Aorta (tissue), 5 donors: ENCODE measurements around the gene PLD3. TPM values are rescaled to one million over a fixed set of nuclear protein-coding genes. Genes with fewer than 3 reads are reported as not detected.
A peak's percentile ranks its signal among the peaks of the same experiment; 100 is the strongest.
"Not testable (repeated sequence)": the region's sequence is repeated elsewhere in the genome, so short reads cannot be mapped to it uniquely, and the experiment has no call there.

Experiments
- ATAC-seq: fragments of 200-7000 bp; cut with Tn5 transposase; one replicate; pipeline ENCODE4 v1.9.1; 2022; ENCODE audit warnings: moderate library complexity; ENCODE audit not compliant: low FRiP score
- DNase-seq, 2 donors: peaks; one replicate each; pipeline ENCODE4 v3.0.0-alpha.2; 2020
- H3K27ac ChIP-seq, 2 donors: one replicate each; pipeline ENCODE4 v1.5.1; 2013; ENCODE audit warnings: low read length in 2 of 2, mild to moderate bottlenecking in 2 of 2, moderate library complexity in 2 of 2, control low read depth in 1 of 2, inconsistent platforms in 1 of 2, low read depth in 1 of 2
- H3K27me3 ChIP-seq, 2 donors: one replicate each; pipeline ENCODE4 v1.6.1; 2013; ENCODE audit warnings: control low read depth in 1 of 2, low read length in 1 of 2, mild to moderate bottlenecking in 1 of 2, moderate library complexity in 1 of 2; ENCODE audit not compliant: insufficient read depth in 2 of 2, control insufficient read depth in 1 of 2
- H3K36me3 ChIP-seq, 2 donors: one replicate each; pipeline ENCODE4 v1.6.1; 2013; ENCODE audit warnings: control low read depth in 1 of 2, low read length in 1 of 2, mild to moderate bottlenecking in 1 of 2; ENCODE audit not compliant: insufficient read depth in 2 of 2, control insufficient read depth in 1 of 2
- H3K4me1 ChIP-seq, 2 donors: one replicate each; pipeline ENCODE4 v1.6.1; 2013; ENCODE audit warnings: low read length in 2 of 2, control low read depth in 1 of 2, mild to moderate bottlenecking in 1 of 2, moderate library complexity in 1 of 2; ENCODE audit not compliant: insufficient read depth in 2 of 2, control insufficient read depth in 1 of 2
- H3K4me3 ChIP-seq, 2 donors: one replicate each; pipeline ENCODE4 v1.5.1; 2013; ENCODE audit warnings: low read length in 2 of 2, control low read depth in 1 of 2, mild to moderate bottlenecking in 1 of 2
- H3K9me3 ChIP-seq: one replicate; pipeline ENCODE4 v1.6.1; 2013; ENCODE audit warnings: mild to moderate bottlenecking, low read length; ENCODE audit not compliant: control insufficient read depth
- WGBS, 2 donors: extraction: QIAGEN DNeasy Blood & Tissue Kit; methylation state at CpG; one replicate each; pipeline ENCODE4 v1.1.7; 2013; 5-methylcytosine and 5-hydroxymethylcytosine counted together
- intact Hi-C, 2 donors: fragments of 100-400 bp; cut with DNase I; formaldehyde crosslinking; loops; one replicate each; pipeline versions ENCODE4 v1.14.2 to v1.15.0; 2022
- polyA plus RNA-seq, 2 donors: library from polyadenylated mRNA; stranded (reverse); fragments of 200-250 nt; gene quantifications; one replicate each; pipeline ENCODE4 v1.2.3, GENCODE V29; 2013
- total RNA-seq, 2 donors: library from RNA; stranded (reverse); fragmentation: NEBNext Ultra II Directional; extraction: Animal tissue kit (Norgen Biotek cat#: 25700); gene quantifications; one replicate each; pipeline ENCODE4 v1.2.1, GENCODE V29; 2021
- donor health status: healthy with polysubstance abuse.
- donor health status: Bipolar disorder and iron deficiency.
- donor health status: DM: no; HTN: no; CAD: no.
- donor health status: DM: no; HTN: no; CAD: no.
- donor health status: DM: yes; HTN: yes; CAD: no.

The PLD3 gene
- total and polyA plus RNA-seq, 4 donors = 143 to 291 (median 209) TPM

- intact Hi-C loops = no loop called here
- ATAC-seq = no peak
Observed at GRCh38 chr19:40322271-40322610, 26.3 kb upstream of the PLD3 start.

GRCh38 chr19:40322951-40323615, 25.4 kb upstream of the PLD3 start:
- Histone ChIP-seq H3K27me3 (no peaks in the 10 kb centered on the region), H3K4me3 (no peak overlapping the region), H3K27ac (no peak overlapping the region), H3K9me3 (no peaks in the 10 kb centered on the region), H3K36me3 (peaks cover 7 to 16% of the 10 kb centered on the region in 2 donors), H3K4me1 (no peaks in the 10 kb centered on the region)
- no peak for ATAC-seq
- DNase-seq = peak in 1 of 2 donors; percentile 40
- 92% methylated on average over 15 of the region's 15 CpGs for WGBS, 2 donors
- intact Hi-C loops = no loop called here

More at GRCh38 chr19:40322271-40322610, 26.3 kb upstream of the PLD3 start:
- peaks cover 7 to 16% of the 10 kb centered on the region in 2 donors for H3K36me3 ChIP-seq
- H3K27me3 ChIP-seq = no peaks in the 10 kb centered on the region
- no peaks in the 10 kb centered on the region for H3K9me3 ChIP-seq
- H3K4me3 ChIP-seq = no peak overlapping the region
- no peak overlapping the region for H3K27ac ChIP-seq
- WGBS, 2 donors = 85 to 89% methylated on average over 7 of the region's 7 CpGs
- H3K4me1 ChIP-seq = no peaks in the 10 kb centered on the region
- peak in 1 of 2 donors; percentile 39 for DNase-seq

DNA sequence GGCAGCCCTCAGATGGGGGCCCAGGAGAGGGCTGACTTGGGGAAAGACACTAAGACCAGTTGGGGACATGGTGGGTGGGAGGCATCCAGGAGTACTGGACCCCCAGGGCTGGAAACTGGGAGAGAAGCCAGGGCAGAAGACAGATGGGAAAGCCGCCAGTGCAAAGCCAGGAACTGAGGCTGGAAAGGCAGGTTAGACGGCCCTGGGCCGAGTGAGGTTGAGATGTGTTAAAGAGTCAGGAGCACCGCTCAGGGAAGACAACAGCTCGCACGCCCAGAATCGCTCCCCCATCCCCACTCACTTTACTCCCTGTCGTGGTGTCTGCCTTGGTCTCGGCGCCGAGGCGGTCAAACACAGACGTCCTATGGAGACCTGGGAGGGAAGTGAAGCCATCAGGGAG, 24.8 kb upstream of the PLD3 start:
- 89 to 94% methylated on average over 12 to 13 of the region's 13 CpGs for WGBS, 2 donors
- DNase-seq = peak in 1 of 2 donors; percentile 66

GRCh38 chr19:40326201-40326600, 22.3 kb upstream of the PLD3 start:
- WGBS, 2 donors = 91% methylated on average over 14 of the region's 14 CpGs
- H3K27me3 ChIP-seq = no peaks in the 10 kb centered on the region
- no peak for ATAC-seq
- DNase-seq = no peak
- no peaks in the 10 kb centered on the region for H3K4me1 ChIP-seq
- intact Hi-C loops = no loop called here
- H3K27ac ChIP-seq = no peak overlapping the region
- peaks cover 7 to 18% of the 10 kb centered on the region in 2 donors for H3K36me3 ChIP-seq
- no peaks in the 10 kb centered on the region for H3K9me3 ChIP-seq
- H3K4me3 ChIP-seq = no peak overlapping the region

More for the DNA sequence above, 24.8 kb upstream of the PLD3 start:
- H3K27ac ChIP-seq = no peak overlapping the region
- ATAC-seq = no peak
- H3K4me3 ChIP-seq = no peak overlapping the region
- intact Hi-C loops = no loop called here
- H3K4me1 ChIP-seq = no peaks in the 10 kb centered on the region
- peaks cover 7 to 16% of the 10 kb centered on the region in 2 donors for H3K36me3 ChIP-seq
- no peaks in the 10 kb centered on the region for H3K9me3 ChIP-seq
- H3K27me3 ChIP-seq = no peaks in the 10 kb centered on the region

- H3K27me3 ChIP-seq = no peaks in the 10 kb centered on the region
- no peaks in the 10 kb centered on the region for H3K9me3 ChIP-seq
- no peak overlapping the region for H3K4me3 ChIP-seq
- no peak overlapping the region for H3K27ac ChIP-seq
- WGBS, 2 donors = 94 to 97% methylated on average over 5 of the region's 5 CpGs
- peaks cover 5 to 6% of the 10 kb centered on the region in 2 donors for H3K36me3 ChIP-seq
- intact Hi-C loops = no loop called here
- no peaks in the 10 kb centered on the region for H3K4me1 ChIP-seq
- DNase-seq (no peak), ATAC-seq (no peak)
Observed at GRCh38 chr19:40331052-40331451, 17.4 kb upstream of the PLD3 start.

GRCh38 chr19:40332669-40333068, 15.8 kb upstream of the PLD3 start:
- H3K27me3 ChIP-seq = no peaks in the 10 kb centered on the region
- H3K4me3 ChIP-seq = no peak overlapping the region
- DNase-seq = no peak
- H3K27ac ChIP-seq = no peak overlapping the region
- no peaks in the 10 kb centered on the region for H3K4me1 ChIP-seq
- intact Hi-C loops = no loop called here
- ATAC-seq = no peak
- H3K9me3 ChIP-seq = no peaks in the 10 kb centered on the region
- whole genome bisulfite sequencing, 2 donors = 67 to 75% methylated on average over 6 of the region's 6 CpGs
- H3K36me3 ChIP-seq = peaks cover 4 to 5% of the 10 kb centered on the region in 2 donors

GRCh38 chr19:40333083-40333482, 15.4 kb upstream of the PLD3 start:
- intact Hi-C loops, H3K36me3 ChIP-seq, ATAC-seq: not testable (repeated sequence)

DNA sequence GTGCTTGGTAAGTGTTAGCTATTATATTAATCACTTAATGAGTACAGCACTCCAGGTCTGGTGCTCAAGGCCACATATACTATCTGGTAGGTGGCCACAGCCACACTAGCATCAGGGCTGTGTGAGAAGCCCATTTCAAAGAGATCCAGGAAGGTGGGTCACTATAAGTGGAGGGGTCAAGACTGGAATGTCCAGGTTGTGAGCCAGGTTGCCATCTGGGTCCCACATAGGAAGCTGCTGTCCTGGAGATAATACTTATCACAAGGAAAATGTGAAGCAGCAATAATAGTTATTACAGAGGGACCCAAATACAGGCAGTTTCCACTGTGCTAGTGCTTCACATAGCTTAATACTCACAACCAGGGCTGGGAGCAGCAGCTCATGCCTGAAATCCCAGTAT, 13.4 kb upstream of the PLD3 start:
- H3K27ac ChIP-seq = no peak overlapping the region
- intact Hi-C loops = no loop called here
- H3K27me3 ChIP-seq = no peaks in the 10 kb centered on the region
- DNase-seq (no peak), ATAC-seq (no peak)
- no peaks in the 10 kb centered on the region for H3K4me1 ChIP-seq
- H3K36me3 ChIP-seq = peaks cover 4 to 5% of the 10 kb centered on the region in 2 donors
- no peaks in the 10 kb centered on the region for H3K9me3 ChIP-seq
- H3K4me3 ChIP-seq = no peak overlapping the region

More at GRCh38 chr19:40333083-40333482, 15.4 kb upstream of the PLD3 start:
- not testable (repeated sequence) for H3K27me3 ChIP-seq, H3K4me3 ChIP-seq, H3K4me1 ChIP-seq, H3K9me3 ChIP-seq, H3K27ac ChIP-seq, DNase-seq
- 94 to 95% methylated on average over 6 of the region's 6 CpGs for WGBS, 2 donors

- H3K4me3 ChIP-seq = no peak overlapping the region
- H3K36me3 ChIP-seq = peaks cover 3 to 5% of the 10 kb centered on the region in 2 donors
- H3K27ac ChIP-seq = no peak overlapping the region
- no peaks in the 10 kb centered on the region for H3K27me3 ChIP-seq
- intact Hi-C loops = no loop called here
- ATAC-seq = no peak
- H3K4me1 ChIP-seq = no peaks in the 10 kb centered on the region
- no peak for DNase-seq
- WGBS, 2 donors = 92 to 93% methylated on average over 15 of the region's 15 CpGs
- no peaks in the 10 kb centered on the region for H3K9me3 ChIP-seq
Observed at GRCh38 chr19:40335855-40336600, 12.5 kb upstream of the PLD3 start.
